MM.1S (cell line): ENCODE measurements around the gene KCNK4.

ENCODE experiments used
- CTCF ChIP-seq: fragments of 300-600 bp; sonication (generic); IDR thresholded peaks from 2 replicates; pipeline ENCODE4 v1.5.1; 2016; ENCODE audit warnings: antibody characterized with exemption, low read length, mixed read lengths
- EZH2 ChIP-seq: fragments of 300-600 bp; sonication (generic); optimal IDR thresholded peaks from 2 replicates; pipeline ENCODE3; 2017; ENCODE audit warnings: low read depth, mild to moderate bottlenecking, antibody characterized with exemption, low read length, mixed read lengths
- EZH2phosphoT487 ChIP-seq: fragments of 300-600 bp; sonication (generic); IDR thresholded peaks from 2 replicates; pipeline ENCODE4 v1.6.1; 2018; ENCODE audit warnings: antibody characterized with exemption, low read length

GRCh38 chr11:64341851-64342791 is 51.0 kb downstream of the KCNK4 start:
- TF ChIP-seq CTCF (peak; percentile 41), EZH2 (no peak), EZH2phosphoT487 (no peak)
